ENCODE results near the gene GNG4. TPM values are rescaled to one million over a fixed set of nuclear protein-coding genes. Genes with fewer than 3 reads are reported as not detected.

Gene GNG4
- total and polyA plus RNA-seq, 10 of the 15 experiments (the other 5 are each of a cell fraction or from before 2014, with no cell fraction given): 0.03 to 0.15 (median 0.15) TPM; not detected in 7

DNA sequence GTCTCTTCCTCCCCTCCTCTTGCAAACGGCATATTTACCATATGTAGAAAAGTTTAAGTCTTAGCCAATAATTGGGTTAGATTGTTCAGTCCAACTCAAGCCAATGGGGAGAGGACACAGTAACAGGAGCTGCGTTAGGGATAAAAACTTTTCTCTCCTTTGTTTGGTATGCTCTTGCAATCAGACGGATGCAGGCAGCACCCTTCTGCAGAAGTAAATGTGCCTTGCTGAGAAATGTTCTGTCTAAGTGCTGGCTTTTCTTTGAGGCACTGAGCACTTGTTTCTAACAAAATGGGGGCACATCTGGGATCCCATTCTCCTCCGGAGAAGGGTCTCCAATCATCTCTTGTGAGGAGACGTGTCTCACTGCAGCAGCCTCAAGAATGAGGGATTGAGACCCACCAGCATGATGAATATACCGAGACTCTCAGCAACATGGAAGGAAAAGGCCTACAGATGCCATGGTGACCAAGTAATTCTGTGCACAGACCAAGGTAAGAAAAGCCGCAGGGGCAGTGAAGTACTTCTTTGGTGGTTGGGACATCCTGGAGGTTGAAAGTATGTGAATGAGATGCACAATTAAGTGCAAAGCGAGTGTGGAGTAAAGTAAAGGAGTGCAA lies 20.7 kb upstream of the GNG4 start:
- H3K4me2 ChIP-seq (ENCODE audit: control insufficient read depth, insufficient read depth): no peak overlapping the region
- ChIA-PET CTCF (no interaction called here), POLR2A (no interaction called here), SMC1A (ENCODE audit: uncharacterized antibody, unreplicated experiment) (no interaction called here), RAD21 (ENCODE audit: unreplicated experiment) (no interaction called here)
- in situ Hi-C loops (cut with MboI): no loop called here
- WGBS (ENCODE audit: insufficient coverage, insufficient replicate concordance, low lambda C conversion rate, missing lambda C conversion rate): 87% methylated on average over 8 of the region's 8 CpGs
- no TSS peak for BruUV-seq (replicated peaks)
- H3K79me2 ChIP-seq (ENCODE audit: control insufficient read depth, insufficient read depth, low read length): no peaks in the 10 kb centered on the region
- TF ChIP-seq KLF5 (IDR thresholded peaks at IDR 0.05; ENCODE audit: partially characterized antibody) (peak; percentile 64), CBX5 (IDR thresholded peaks at IDR 0.05; ENCODE audit: low read depth) (peak; percentile 100), CHD4 (IDR thresholded peaks at IDR 0.05) (no peak)
- intact Hi-C loops (cut with micrococcal nuclease; ENCODE audit: unreplicated experiment): no loop called here
- H3K9ac ChIP-seq (ENCODE audit: control insufficient read depth, insufficient read depth, low read length): no peak overlapping the region
- H3K27me3 ChIP-seq (replicated peaks in 1 of 2; ENCODE audit: control insufficient read depth in 2 of 2, insufficient read depth in 2 of 2, low read length in 1 of 2): no peaks in the 10 kb centered on the region
- H3K36me3 ChIP-seq (ENCODE audit: control insufficient read depth in 2 of 2, insufficient read depth in 2 of 2, low read length in 1 of 2): no peaks in the 10 kb centered on the region
- H4K20me1 ChIP-seq (ENCODE audit: control insufficient read depth, insufficient read depth): no peaks in the 10 kb centered on the region
- H2AFZ ChIP-seq (ENCODE audit: control insufficient read depth, low read depth, low read length): no peak overlapping the region
- peaks cover 17% of the 10 kb centered on the region for H3K9me3 ChIP-seq (replicated peaks; ENCODE audit: control insufficient read depth, insufficient read depth, low read length)
- no peak overlapping the region for H3K27ac ChIP-seq (ENCODE audit: control insufficient read depth, insufficient read depth)
- FAIRE-seq (peak; percentile 38), ATAC-seq (no peak), DNase-seq (ENCODE audit: low read depth, low spot score) (no peak)
- H3K4me3 ChIP-seq: no peak overlapping the region
- no peaks in the 10 kb centered on the region for H3K4me1 ChIP-seq (ENCODE audit: control insufficient read depth, insufficient read depth, low read length)

DNA sequence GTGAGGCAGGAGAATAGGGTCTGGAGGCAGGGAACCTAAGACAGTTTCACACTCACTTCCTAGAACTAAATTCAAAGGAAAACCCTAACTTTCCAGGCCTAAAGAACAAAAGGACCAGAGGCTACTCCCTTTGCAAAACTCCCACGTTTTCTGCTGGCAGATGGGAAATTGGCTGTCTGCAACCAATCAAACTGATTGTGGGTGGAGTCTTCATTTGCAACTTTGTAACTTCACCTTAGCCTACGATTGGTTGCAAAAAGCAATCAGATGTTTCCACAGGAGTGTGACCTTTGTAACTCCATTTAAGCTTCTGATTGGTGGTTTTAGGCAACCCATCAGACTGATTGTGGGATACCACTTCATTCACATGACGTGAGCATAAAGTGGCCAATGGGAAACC lies 19.7 kb upstream of the GNG4 start:
- Histone ChIP-seq H3K4me3 (no peak overlapping the region), H4K20me1 (ENCODE audit: control insufficient read depth, insufficient read depth) (no peaks in the 10 kb centered on the region), H3K36me3 (ENCODE audit: control insufficient read depth in 2 of 2, insufficient read depth in 2 of 2, low read length in 1 of 2) (no peaks in the 10 kb centered on the region), H3K9ac (ENCODE audit: control insufficient read depth, insufficient read depth, low read length) (no peak overlapping the region), H3K4me2 (ENCODE audit: control insufficient read depth, insufficient read depth) (no peak overlapping the region), H3K79me2 (ENCODE audit: control insufficient read depth, insufficient read depth, low read length) (no peaks in the 10 kb centered on the region), H3K27me3 (replicated peaks in 1 of 2; ENCODE audit: control insufficient read depth in 2 of 2, insufficient read depth in 2 of 2, low read length in 1 of 2) (no peaks in the 10 kb centered on the region), H3K27ac (ENCODE audit: control insufficient read depth, insufficient read depth) (no peak overlapping the region), H2AFZ (ENCODE audit: control insufficient read depth, low read depth, low read length) (no peak overlapping the region), H3K9me3 (replicated peaks; ENCODE audit: control insufficient read depth, insufficient read depth, low read length) (peaks cover 15% of the 10 kb centered on the region), H3K4me1 (ENCODE audit: control insufficient read depth, insufficient read depth, low read length) (no peaks in the 10 kb centered on the region)
- no peak for FAIRE-seq
- 81% methylated on average over 3 of the region's 3 CpGs for WGBS (ENCODE audit: insufficient coverage, insufficient replicate concordance, low lambda C conversion rate, missing lambda C conversion rate)
- no TSS peak for BruUV-seq (replicated peaks)
- SMC1A ChIA-PET (ENCODE audit: uncharacterized antibody, unreplicated experiment): no interaction called here
- RAD21 ChIA-PET (ENCODE audit: unreplicated experiment): interaction anchor here (0.6 kb wide), 1 partner anchor 1313 kb away, joined by 3 read pairs; no protein-coding TSS in a partner anchor
- ATAC-seq: no peak
- POLR2A ChIA-PET: no interaction called here
- in situ Hi-C loops (cut with MboI): no loop called here
- CTCF ChIA-PET: no interaction called here
- intact Hi-C loops (cut with micrococcal nuclease; ENCODE audit: unreplicated experiment): no loop called here
- DNase-seq (ENCODE audit: low read depth, low spot score): no peak
- TF ChIP-seq, protein P1, sequence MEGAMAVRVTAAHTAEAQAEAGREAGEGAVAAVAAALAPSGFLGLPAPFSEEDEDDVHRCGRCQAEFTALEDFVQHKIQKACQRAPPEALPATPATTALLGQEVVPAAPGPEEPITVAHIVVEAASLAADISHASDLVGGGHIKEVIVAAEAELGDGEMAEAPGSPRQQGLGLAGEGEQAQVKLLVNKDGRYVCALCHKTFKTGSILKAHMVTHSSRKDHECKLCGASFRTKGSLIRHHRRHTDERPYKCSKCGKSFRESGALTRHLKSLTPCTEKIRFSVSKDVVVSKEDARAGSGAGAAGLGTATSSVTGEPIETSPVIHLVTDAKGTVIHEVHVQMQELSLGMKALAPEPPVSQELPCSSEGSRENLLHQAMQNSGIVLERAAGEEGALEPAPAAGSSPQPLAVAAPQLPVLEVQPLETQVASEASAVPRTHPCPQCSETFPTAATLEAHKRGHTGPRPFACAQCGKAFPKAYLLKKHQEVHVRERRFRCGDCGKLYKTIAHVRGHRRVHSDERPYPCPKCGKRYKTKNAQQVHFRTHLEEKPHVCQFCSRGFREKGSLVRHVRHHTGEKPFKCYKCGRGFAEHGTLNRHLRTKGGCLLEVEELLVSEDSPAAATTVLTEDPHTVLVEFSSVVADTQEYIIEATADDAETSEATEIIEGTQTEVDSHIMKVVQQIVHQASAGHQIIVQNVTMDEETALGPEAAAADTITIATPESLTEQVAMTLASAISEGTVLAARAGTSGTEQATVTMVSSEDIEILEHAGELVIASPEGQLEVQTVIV (IDR thresholded peaks at IDR 0.05; ENCODE audit: borderline replicate concordance, partially characterized antibody): no peak
- no peak for TF ChIP-seq RELA (IDR thresholded peaks at IDR 0.05; ENCODE audit: borderline replicate concordance, partially characterized antibody)
- TF ChIP-seq IRF4 (IDR thresholded peaks at IDR 0.05; ENCODE audit: low read depth, low read length): no peak
- TF ChIP-seq CHD1 (IDR thresholded peaks at IDR 0.05; ENCODE audit: low read depth, low read length): no peak
- TF ChIP-seq PML (IDR thresholded peaks at IDR 0.05; ENCODE audit: low read length): no peak
- TF ChIP-seq, protein P2, sequence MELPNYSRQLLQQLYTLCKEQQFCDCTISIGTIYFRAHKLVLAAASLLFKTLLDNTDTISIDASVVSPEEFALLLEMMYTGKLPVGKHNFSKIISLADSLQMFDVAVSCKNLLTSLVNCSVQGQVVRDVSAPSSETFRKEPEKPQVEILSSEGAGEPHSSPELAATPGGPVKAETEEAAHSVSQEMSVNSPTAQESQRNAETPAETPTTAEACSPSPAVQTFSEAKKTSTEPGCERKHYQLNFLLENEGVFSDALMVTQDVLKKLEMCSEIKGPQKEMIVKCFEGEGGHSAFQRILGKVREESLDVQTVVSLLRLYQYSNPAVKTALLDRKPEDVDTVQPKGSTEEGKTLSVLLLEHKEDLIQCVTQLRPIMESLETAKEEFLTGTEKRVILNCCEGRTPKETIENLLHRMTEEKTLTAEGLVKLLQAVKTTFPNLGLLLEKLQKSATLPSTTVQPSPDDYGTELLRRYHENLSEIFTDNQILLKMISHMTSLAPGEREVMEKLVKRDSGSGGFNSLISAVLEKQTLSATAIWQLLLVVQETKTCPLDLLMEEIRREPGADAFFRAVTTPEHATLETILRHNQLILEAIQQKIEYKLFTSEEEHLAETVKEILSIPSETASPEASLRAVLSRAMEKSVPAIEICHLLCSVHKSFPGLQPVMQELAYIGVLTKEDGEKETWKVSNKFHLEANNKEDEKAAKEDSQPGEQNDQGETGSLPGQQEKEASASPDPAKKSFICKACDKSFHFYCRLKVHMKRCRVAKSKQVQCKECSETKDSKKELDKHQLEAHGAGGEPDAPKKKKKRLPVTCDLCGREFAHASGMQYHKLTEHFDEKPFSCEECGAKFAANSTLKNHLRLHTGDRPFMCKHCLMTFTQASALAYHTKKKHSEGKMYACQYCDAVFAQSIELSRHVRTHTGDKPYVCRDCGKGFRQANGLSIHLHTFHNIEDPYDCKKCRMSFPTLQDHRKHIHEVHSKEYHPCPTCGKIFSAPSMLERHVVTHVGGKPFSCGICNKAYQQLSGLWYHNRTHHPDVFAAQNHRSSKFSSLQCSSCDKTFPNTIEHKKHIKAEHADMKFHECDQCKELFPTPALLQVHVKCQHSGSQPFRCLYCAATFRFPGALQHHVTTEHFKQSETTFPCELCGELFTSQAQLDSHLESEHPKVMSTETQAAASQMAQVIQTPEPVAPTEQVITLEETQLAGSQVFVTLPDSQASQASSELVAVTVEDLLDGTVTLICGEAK (IDR thresholded peaks at IDR 0.05; ENCODE audit: borderline replicate concordance): no peak
- TF ChIP-seq IKZF2 (IDR thresholded peaks at IDR 0.05): no peak
